Measurements from ENCODE around the gene POPDC2.

POPDC2 gene

DNA sequence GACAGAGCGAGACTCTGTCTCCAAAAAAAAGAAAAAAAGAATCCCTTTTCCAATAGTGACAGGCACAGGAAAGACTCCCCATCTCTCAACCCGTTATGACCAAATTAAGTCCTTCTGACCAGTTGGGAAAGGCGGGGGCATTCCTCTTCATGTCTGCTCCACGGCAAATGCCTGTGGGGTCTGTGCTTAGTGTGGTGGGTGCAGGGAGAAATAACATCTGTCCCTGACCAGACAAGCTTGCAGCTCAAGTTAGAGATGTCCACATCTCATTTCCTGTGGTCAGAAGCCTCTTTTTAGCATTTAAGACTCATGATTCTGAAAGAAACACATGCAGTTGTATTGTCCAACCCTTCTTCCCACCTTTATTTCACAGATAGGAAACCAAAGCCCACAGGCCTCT is 46.5 kb downstream of the POPDC2 start:
- Histone ChIP-seq H3K4me1 (ENCODE audit: control insufficient read depth, insufficient read depth, low read length) (no peaks in the 10 kb centered on the region), H3K9me3 (ENCODE audit: control insufficient read depth, low read length) (no peaks in the 10 kb centered on the region), H3K36me3 (ENCODE audit: control insufficient read depth, insufficient read depth, low read length) (no peaks in the 10 kb centered on the region), H3K4me3 (ENCODE audit: insufficient read depth, low read depth, low read length) (no peak overlapping the region), H3K27ac (ENCODE audit: insufficient read depth, low read depth, low read length, poor library complexity, severe bottlenecking) (no peak overlapping the region), H3K27me3 (ENCODE audit: control insufficient read depth, insufficient read depth, low read length, poor library complexity, severe bottlenecking) (no peaks in the 10 kb centered on the region)
- 91 to 94% methylated on average over 4 of the region's 4 CpGs for WGBS, 2 experiments

DNA sequence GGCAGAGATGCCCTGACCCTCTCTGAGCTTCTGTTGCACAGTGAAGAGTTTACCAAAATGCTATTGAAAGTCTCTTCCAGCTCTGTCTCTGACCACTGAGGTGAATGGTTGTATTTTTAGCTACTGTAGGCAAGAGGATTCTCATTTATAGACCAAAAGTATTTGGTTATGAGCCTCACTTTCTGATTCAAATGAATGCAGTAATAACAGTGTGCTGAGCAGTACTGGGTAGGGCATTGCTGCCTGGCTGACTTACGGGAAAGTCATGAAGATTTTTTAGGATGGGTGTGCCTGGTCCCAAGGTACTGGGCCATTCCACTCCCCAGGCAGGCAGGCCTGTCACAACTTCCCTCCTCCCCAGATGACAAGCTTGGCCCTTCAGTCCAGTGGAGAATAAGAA is 47.2 kb downstream of the POPDC2 start:
- Histone ChIP-seq H3K27me3 (ENCODE audit: control insufficient read depth, insufficient read depth, low read length, poor library complexity, severe bottlenecking) (no peaks in the 10 kb centered on the region), H3K36me3 (ENCODE audit: control insufficient read depth, insufficient read depth, low read length) (no peaks in the 10 kb centered on the region), H3K4me1 (ENCODE audit: control insufficient read depth, insufficient read depth, low read length) (no peaks in the 10 kb centered on the region), H3K27ac (ENCODE audit: insufficient read depth, low read depth, low read length, poor library complexity, severe bottlenecking) (no peak overlapping the region), H3K9me3 (ENCODE audit: control insufficient read depth, low read length) (no peaks in the 10 kb centered on the region), H3K4me3 (ENCODE audit: insufficient read depth, low read depth, low read length) (no peak overlapping the region)
- WGBS, 2 experiments: 95 to 97% methylated on average over 1 of the region's 1 CpG

DNA sequence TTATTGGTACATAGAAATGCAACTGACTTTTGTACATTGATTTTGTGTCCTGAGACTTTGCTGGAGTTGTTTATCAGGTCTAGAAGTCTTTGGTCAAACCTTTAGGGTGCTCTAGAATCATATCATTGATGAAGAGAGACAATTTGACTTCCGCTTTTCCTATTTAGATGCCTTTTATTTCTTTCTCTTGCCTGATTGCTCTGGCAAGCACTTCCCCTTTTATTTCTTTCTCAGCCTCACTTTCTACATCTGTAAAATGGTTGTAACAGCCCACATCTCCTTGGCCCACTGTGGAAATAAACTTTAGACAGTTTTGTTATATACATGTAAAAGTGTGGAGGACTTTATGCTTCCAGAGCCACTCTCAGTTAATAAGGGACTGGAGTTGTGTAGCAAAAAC is 48.7 kb downstream of the POPDC2 start:
- Histone ChIP-seq H3K27me3 (ENCODE audit: control insufficient read depth, insufficient read depth, low read length, poor library complexity, severe bottlenecking) (no peaks in the 10 kb centered on the region), H3K4me1 (ENCODE audit: control insufficient read depth, insufficient read depth, low read length) (no peaks in the 10 kb centered on the region), H3K9me3 (ENCODE audit: control insufficient read depth, low read length) (no peaks in the 10 kb centered on the region), H3K4me3 (ENCODE audit: insufficient read depth, low read depth, low read length) (no peak overlapping the region), H3K27ac (ENCODE audit: insufficient read depth, low read depth, low read length, poor library complexity, severe bottlenecking) (no peak overlapping the region), H3K36me3 (ENCODE audit: control insufficient read depth, insufficient read depth, low read length) (no peaks in the 10 kb centered on the region)
- WGBS, 2 experiments: 95 to 100% methylated on average over 1 of the region's 1 CpG

DNA sequence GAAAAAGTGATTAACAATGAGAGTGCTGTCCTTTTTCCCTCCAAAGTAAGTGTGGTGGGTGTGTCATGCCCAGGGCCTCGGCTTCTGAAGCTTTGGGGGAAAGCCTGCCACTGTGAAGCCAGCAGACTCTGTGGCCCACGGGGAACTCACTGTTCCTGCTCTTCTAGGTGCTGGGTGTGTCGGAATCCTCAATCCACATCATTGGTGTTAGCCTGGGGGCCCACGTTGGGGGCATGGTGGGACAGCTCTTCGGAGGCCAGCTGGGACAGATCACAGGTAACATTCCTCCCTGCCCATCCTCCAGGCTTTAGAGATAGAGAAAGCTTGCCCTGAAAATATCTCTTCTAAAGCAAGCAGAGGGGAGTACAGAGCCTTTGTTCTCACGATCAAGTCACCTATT is 51.1 kb downstream of the POPDC2 start:
- H3K27ac ChIP-seq (ENCODE audit: insufficient read depth, low read depth, low read length, poor library complexity, severe bottlenecking): no peak overlapping the region
- no peaks in the 10 kb centered on the region for H3K4me1 ChIP-seq (ENCODE audit: control insufficient read depth, insufficient read depth, low read length)
- H3K27me3 ChIP-seq (ENCODE audit: control insufficient read depth, insufficient read depth, low read length, poor library complexity, severe bottlenecking): no peaks in the 10 kb centered on the region
- H3K36me3 ChIP-seq (ENCODE audit: control insufficient read depth, insufficient read depth, low read length): no peaks in the 10 kb centered on the region
- H3K4me3 ChIP-seq (ENCODE audit: insufficient read depth, low read depth, low read length): no peak overlapping the region
- WGBS, 2 experiments: 72 to 79% methylated on average over 5 of the region's 6 CpGs
- no peaks in the 10 kb centered on the region for H3K9me3 ChIP-seq (ENCODE audit: control insufficient read depth, low read length)

DNA sequence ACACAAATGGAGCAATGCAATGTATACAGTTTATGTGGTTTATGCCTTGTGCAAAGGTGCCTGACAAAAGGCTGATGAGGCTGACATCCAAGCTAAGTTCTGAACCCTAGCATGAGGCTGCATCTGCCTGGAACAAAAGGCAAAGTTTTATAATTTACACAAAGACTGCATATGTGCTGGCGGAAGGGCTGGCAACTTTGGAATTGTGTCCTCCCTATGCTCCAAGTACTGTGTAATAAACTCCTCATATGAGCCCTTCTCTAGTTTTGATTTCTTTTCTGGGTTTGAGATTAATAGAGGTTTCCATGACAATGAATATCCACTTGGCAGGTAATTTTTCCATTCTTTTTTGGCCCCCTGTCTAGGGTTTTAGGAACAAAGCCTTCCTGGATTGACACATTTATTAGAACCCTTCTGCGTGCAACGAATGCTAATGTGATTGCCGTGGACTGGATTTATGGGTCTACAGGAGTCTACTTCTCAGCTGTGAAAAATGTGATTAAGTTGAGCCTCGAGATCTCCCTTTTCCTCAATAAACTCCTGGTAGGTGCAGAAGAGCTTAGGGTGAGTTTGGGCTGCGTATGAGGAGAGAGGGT is 51.9 kb downstream of the POPDC2 start:
- Histone ChIP-seq H3K27me3 (ENCODE audit: control insufficient read depth, insufficient read depth, low read length, poor library complexity, severe bottlenecking) (no peaks in the 10 kb centered on the region), H3K27ac (ENCODE audit: insufficient read depth, low read depth, low read length, poor library complexity, severe bottlenecking) (no peak overlapping the region), H3K4me1 (ENCODE audit: control insufficient read depth, insufficient read depth, low read length) (no peaks in the 10 kb centered on the region), H3K9me3 (ENCODE audit: control insufficient read depth, low read length) (no peaks in the 10 kb centered on the region), H3K36me3 (ENCODE audit: control insufficient read depth, insufficient read depth, low read length) (no peaks in the 10 kb centered on the region), H3K4me3 (ENCODE audit: insufficient read depth, low read depth, low read length) (no peak overlapping the region)
- WGBS, 2 experiments: 81 to 90% methylated on average over 6 of the region's 6 CpGs

DNA sequence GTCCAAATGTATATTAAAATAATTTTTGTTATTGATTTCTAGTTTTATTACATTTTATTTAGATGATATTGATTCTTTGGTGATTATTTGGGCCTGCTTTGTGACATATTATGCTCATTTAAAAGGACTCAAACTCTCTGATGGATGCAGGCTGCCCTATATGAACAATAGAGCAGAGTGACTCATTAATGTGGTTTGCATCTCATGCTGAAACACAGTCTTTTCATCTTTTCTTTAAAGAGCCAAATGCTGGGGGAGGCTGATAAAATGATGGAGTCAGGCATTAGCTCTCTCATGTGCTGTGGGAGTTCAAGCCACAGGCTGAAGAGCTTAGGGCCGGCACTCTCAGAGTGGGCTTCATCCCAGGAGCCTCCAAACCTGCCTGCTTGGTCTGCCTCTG is 55.5 kb downstream of the POPDC2 start:
- Histone ChIP-seq H3K36me3 (ENCODE audit: control insufficient read depth, insufficient read depth, low read length) (no peaks in the 10 kb centered on the region), H3K4me1 (ENCODE audit: control insufficient read depth, insufficient read depth, low read length) (no peaks in the 10 kb centered on the region), H3K27ac (ENCODE audit: insufficient read depth, low read depth, low read length, poor library complexity, severe bottlenecking) (no peak overlapping the region), H3K27me3 (ENCODE audit: control insufficient read depth, insufficient read depth, low read length, poor library complexity, severe bottlenecking) (no peaks in the 10 kb centered on the region), H3K9me3 (ENCODE audit: control insufficient read depth, low read length) (no peaks in the 10 kb centered on the region), H3K4me3 (ENCODE audit: insufficient read depth, low read depth, low read length) (no peak overlapping the region)
- 88 to 92% methylated on average over 1 of the region's 1 CpG for WGBS, 2 experiments

DNA sequence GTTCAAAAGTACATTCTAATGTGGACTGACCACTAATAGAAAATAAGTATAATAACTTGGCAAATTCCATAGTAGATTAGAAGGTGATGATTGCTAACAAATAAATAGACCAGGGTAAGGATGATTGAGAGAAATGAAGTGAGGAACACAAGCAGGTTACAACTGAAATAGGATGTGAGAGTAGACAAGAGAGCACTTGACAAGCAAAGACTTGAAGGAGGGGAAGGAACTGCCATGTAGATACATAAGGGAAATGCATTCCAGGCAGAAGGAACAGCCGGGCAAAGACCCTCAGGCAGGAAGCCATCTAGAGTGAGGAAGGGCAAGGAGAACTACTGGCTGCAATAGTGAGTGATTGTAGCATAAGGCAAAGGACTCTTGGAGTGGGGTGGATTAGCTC is 57.7 kb downstream of the POPDC2 start:
- Histone ChIP-seq H3K9me3 (ENCODE audit: control insufficient read depth, low read length) (no peaks in the 10 kb centered on the region), H3K27me3 (ENCODE audit: control insufficient read depth, insufficient read depth, low read length, poor library complexity, severe bottlenecking) (no peaks in the 10 kb centered on the region), H3K36me3 (ENCODE audit: control insufficient read depth, insufficient read depth, low read length) (no peaks in the 10 kb centered on the region), H3K27ac (ENCODE audit: insufficient read depth, low read depth, low read length, poor library complexity, severe bottlenecking) (no peak overlapping the region), H3K4me1 (ENCODE audit: control insufficient read depth, insufficient read depth, low read length) (no peaks in the 10 kb centered on the region), H3K4me3 (ENCODE audit: insufficient read depth, low read depth, low read length) (no peak overlapping the region)
- WGBS, 2 experiments: 86 to 92% methylated on average over 1 of the region's 1 CpG

DNA sequence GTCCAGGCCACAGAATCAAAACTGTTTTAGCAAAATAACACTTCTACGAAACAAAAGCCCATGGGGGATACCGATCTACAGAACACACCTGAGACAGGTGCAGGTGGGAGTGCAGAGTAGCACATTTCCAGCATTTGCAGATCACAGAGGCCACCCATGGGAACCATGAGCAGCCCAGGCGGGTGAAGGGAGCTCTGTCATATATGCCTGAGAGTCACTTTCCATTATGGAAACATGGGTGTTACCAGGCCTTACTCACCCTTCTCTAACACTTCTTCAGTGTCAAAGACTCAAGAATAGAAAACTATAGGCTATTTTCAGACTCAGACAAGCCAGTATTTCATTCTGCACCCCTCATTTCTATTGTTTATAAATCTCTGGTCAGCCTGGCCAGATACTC is 59.2 kb downstream of the POPDC2 start:
- no peak overlapping the region for H3K4me3 ChIP-seq (ENCODE audit: insufficient read depth, low read depth, low read length)
- no peaks in the 10 kb centered on the region for H3K4me1 ChIP-seq (ENCODE audit: control insufficient read depth, insufficient read depth, low read length)
- H3K9me3 ChIP-seq (ENCODE audit: control insufficient read depth, low read length): no peaks in the 10 kb centered on the region
- WGBS, 2 experiments: 88 to 91% methylated on average over 3 of the region's 3 CpGs
- no peak overlapping the region for H3K27ac ChIP-seq (ENCODE audit: insufficient read depth, low read depth, low read length, poor library complexity, severe bottlenecking)
- H3K36me3 ChIP-seq (ENCODE audit: control insufficient read depth, insufficient read depth, low read length): no peaks in the 10 kb centered on the region
- H3K27me3 ChIP-seq (ENCODE audit: control insufficient read depth, insufficient read depth, low read length, poor library complexity, severe bottlenecking): no peaks in the 10 kb centered on the region

DNA sequence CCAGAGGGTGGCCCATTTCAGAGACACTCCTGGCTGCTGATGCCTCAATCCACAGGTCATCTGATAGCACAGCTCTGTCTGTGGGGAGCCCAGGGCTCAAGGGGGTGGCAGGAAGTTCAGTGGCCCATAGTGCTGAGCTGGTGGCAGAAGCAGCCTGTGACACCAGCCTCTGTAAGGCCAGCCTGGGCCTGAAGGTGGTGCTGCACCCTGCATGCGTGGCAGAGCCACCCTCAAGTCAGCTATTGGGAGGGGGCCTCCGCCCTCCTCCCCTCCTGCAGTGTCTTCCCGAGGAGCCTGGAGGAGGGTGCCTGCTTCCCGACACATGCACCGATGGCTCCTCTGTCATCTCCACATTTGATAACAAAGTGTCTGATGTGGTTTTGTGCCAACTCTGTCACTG is 59.7 kb downstream of the POPDC2 start:
- Histone ChIP-seq H3K27me3 (ENCODE audit: control insufficient read depth, insufficient read depth, low read length, poor library complexity, severe bottlenecking) (no peaks in the 10 kb centered on the region), H3K9me3 (ENCODE audit: control insufficient read depth, low read length) (no peaks in the 10 kb centered on the region), H3K36me3 (ENCODE audit: control insufficient read depth, insufficient read depth, low read length) (no peaks in the 10 kb centered on the region), H3K4me1 (ENCODE audit: control insufficient read depth, insufficient read depth, low read length) (no peaks in the 10 kb centered on the region), H3K4me3 (ENCODE audit: insufficient read depth, low read depth, low read length) (no peak overlapping the region), H3K27ac (ENCODE audit: insufficient read depth, low read depth, low read length, poor library complexity, severe bottlenecking) (no peak overlapping the region)
- WGBS, 2 experiments: 35 to 40% methylated on average over 5 of the region's 5 CpGs

DNA sequence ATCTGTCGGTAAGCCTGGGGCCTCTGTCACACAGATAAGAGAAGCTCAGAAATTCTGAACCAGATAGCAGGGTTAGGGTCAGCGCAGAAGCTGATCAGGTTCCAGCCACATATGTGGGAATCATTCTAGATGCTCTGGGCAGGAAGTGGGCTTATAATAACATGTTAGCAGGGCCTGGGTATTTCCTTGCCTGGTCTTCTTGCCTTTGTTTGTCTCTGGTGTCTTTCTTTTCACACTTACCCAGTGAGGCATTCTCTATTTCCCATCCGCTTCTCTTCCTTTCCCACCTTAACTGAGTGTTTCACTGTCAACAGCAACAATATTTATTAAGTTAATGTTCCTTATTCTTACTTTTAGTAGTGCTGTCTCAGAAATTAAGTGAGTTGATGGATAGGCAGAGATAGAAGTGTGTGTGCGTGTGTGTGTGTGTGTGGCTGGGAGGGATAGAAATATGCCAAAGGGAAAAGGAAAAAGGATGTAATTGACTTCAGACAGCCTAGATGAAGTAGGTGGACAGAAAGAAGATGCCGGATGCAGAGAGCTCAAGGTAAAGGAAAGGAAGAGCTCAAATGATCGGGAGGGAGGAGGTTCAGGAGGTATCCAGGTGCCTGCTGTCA is 60.7 kb downstream of the POPDC2 start:
- Histone ChIP-seq H3K36me3 (ENCODE audit: control insufficient read depth, insufficient read depth, low read length) (no peaks in the 10 kb centered on the region), H3K4me1 (ENCODE audit: control insufficient read depth, insufficient read depth, low read length) (no peaks in the 10 kb centered on the region), H3K27ac (ENCODE audit: insufficient read depth, low read depth, low read length, poor library complexity, severe bottlenecking) (no peak overlapping the region), H3K9me3 (ENCODE audit: control insufficient read depth, low read length) (no peaks in the 10 kb centered on the region), H3K4me3 (ENCODE audit: insufficient read depth, low read depth, low read length) (no peak overlapping the region), H3K27me3 (ENCODE audit: control insufficient read depth, insufficient read depth, low read length, poor library complexity, severe bottlenecking) (no peaks in the 10 kb centered on the region)
- WGBS, 2 experiments: 94 to 95% methylated on average over 6 of the region's 6 CpGs

All from ectodermal cell (in vitro differentiated cells).